Bronchial epithelial cell (primary cell): ENCODE measurements around the gene ENSA. TPM values are rescaled to one million over a fixed set of nuclear protein-coding genes. Genes with fewer than 3 reads are reported as not detected.
"Not testable (repeated sequence)": the region's sequence is repeated elsewhere in the genome, so short reads cannot be mapped to it uniquely, and the experiment has no call there.

Experiments used
- DNase-seq: peaks from one replicate; pipeline ENCODE4 v3.0.0-alpha.2; 2010; ENCODE audit warnings: low read depth
- FAIRE-seq: peaks from 2 replicates; lab custom pipeline; 2011; peaks lifted over from hg19 to GRCh38; lab: Jason Lieb, UNC
- H3K27me3 ChIP-seq: 2 replicates; pipeline ENCODE4 v1.5.1; 2011; ENCODE audit warnings: low read length; ENCODE audit not compliant: control insufficient read depth, insufficient read depth
- H3K36me3 ChIP-seq: 2 replicates; pipeline ENCODE4 v1.5.1; 2011; ENCODE audit warnings: low read length; ENCODE audit not compliant: control insufficient read depth, insufficient read depth
- H3K4me3 ChIP-seq: 2 replicates; pipeline ENCODE4 v1.5.1; 2011; ENCODE audit warnings: mild to moderate bottlenecking, low read depth, low read length, control low read depth
- total RNA-seq: library from RNA; depleted of rRNA; stranded (reverse); fragments of >200 nt; gene quantifications from 2 replicates; pipeline ENCODE4 v1.2.1, GENCODE V29; 2014
- TF ChIP-seq, protein P1 (sequence below): IDR thresholded peaks from 2 replicates; pipeline ENCODE4 v1.5.1; 2011; ENCODE audit warnings: mild to moderate bottlenecking, moderate library complexity, low read length, control low read depth, inconsistent platforms; ENCODE audit not compliant: insufficient read depth, severe bottlenecking

Gene ENSA
- total RNA-seq, 1 donor from 2014 or later, result 123 TPM

DNA sequence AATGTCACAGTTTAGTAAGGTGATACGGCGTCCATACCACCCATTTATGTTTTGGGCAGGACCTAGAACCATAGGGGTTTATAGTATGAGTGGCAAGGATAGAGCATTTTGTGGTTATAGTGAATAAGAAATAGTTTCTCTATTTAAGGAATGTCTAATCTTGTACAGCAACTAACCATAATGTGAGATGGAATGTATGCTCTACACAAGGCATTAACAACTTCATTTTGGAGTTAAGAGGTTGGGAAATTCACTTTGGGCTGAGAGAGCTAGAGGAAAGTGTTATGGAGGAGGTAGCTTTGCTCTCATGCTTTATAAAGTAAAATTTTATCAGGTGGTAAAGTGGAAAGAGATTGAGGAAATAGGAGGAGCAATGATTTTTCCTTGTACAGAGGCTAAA is 47.0 kb downstream of the ENSA start:
- FAIRE-seq (no peak), DNase-seq (no peak)
- no peak overlapping the region for H3K4me3 ChIP-seq
- H3K27me3 ChIP-seq, result no peaks in the 10 kb centered on the region
- TF ChIP-seq, protein P1, sequence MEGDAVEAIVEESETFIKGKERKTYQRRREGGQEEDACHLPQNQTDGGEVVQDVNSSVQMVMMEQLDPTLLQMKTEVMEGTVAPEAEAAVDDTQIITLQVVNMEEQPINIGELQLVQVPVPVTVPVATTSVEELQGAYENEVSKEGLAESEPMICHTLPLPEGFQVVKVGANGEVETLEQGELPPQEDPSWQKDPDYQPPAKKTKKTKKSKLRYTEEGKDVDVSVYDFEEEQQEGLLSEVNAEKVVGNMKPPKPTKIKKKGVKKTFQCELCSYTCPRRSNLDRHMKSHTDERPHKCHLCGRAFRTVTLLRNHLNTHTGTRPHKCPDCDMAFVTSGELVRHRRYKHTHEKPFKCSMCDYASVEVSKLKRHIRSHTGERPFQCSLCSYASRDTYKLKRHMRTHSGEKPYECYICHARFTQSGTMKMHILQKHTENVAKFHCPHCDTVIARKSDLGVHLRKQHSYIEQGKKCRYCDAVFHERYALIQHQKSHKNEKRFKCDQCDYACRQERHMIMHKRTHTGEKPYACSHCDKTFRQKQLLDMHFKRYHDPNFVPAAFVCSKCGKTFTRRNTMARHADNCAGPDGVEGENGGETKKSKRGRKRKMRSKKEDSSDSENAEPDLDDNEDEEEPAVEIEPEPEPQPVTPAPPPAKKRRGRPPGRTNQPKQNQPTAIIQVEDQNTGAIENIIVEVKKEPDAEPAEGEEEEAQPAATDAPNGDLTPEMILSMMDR, result no peak
- peaks cover 9% of the 10 kb centered on the region for H3K36me3 ChIP-seq

DNA sequence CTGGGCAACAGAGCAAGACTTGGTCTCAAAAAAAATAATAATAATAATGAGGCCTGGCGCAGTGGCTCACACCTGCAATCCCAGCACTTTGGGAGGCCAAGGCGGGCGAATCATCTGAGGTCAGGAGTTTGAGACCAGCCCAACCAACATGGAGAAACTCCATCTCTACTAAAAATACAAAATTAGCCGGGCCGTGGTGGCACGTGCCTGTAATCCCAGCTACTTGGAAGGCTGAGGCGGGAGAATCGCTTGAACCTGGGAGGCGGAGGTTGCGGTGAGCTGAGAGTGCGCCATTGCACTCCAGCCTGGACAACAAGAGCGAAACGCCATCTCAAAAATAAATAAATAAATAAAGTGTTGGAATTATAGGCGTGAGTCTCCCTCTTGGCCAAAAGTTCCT is 47.5 kb downstream of the ENSA start:
- DNase-seq, H3K4me3 ChIP-seq, H3K27me3 ChIP-seq, FAIRE-seq: not testable (repeated sequence)
- peaks cover 12% of the 10 kb centered on the region for H3K36me3 ChIP-seq

DNA sequence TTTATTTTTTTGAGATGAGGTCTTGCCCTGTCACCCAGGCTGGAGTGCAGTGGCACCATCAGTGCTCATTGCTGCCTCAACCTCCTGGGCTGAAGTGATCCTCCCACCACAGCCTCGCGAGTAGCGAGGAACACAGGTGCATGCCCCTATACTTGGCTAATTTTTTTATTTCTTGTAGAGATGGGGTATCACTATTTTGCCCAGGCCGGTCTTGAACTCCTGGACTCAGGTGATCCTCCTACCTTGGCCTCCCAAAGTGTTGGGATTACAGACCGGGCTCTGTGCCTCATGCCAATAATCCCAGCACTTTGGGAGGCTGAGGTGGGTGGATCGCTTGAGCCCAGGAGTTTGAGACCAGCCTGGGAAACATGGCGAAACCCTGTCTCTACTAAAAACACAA is 48.0 kb downstream of the ENSA start:
- not testable (repeated sequence) for DNase-seq, FAIRE-seq, H3K4me3 ChIP-seq, H3K27me3 ChIP-seq
- peaks cover 13% of the 10 kb centered on the region for H3K36me3 ChIP-seq

DNA sequence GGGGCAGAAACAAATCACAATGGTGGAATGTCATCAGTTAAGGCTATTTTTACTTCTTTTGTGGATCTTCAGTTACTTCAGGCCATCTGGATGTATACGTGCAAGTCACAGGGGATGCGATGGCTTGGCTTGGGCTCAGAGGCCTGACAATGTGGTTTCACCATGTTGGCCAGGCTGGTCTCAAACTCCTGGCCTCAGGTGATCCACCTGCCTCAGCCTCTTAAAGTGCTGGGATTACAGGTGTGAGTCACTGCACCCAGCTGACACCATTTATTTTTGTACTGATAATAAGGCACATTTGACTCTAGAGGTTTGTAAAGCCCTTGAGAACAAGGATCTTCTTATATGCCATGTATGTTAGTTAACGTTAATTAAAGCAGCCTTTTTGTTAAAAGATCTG is 48.4 kb downstream of the ENSA start:
- H3K27me3 ChIP-seq, DNase-seq, H3K4me3 ChIP-seq, FAIRE-seq: not testable (repeated sequence)
- peaks cover 13% of the 10 kb centered on the region for H3K36me3 ChIP-seq

DNA sequence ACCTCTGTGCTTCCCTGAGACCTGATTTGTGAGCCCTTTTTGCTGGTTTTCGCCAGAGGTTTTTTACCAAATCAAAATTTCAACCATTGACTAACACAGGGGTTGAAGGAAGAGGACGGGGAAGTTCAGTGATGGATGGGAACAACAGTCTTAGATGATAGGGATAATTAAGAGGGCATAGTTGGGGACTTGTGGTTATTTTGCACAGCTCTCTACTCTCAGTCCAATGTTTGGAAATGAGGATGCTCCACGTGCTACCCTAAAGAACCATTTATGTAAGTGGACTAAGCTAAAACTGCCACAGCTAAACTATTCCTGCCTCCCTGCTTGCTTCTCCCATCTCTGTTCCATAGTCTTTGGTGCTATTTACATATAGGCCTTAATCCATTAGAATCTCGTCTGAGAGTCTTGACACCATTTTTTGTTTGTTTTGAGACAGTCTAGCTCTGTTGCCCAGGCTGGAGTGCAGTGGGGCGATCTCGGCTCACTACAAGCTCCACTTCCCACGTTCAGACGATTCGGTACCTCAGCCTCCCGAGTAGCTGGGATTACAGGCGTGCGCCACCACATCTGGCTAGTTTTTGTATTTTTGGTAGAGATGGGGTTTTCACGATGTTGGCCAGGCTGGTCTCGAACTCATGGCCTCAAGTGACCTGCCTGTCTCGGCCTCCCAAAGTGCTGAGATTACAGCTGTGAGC is 49.3 kb downstream of the ENSA start:
- FAIRE-seq (no peak), DNase-seq (no peak)
- Histone ChIP-seq H3K27me3 (no peaks in the 10 kb centered on the region), H3K36me3 (peaks cover 17% of the 10 kb centered on the region), H3K4me3 (peak overlapping the region; percentile 41)
- TF ChIP-seq, protein P1, result no peak

DNA sequence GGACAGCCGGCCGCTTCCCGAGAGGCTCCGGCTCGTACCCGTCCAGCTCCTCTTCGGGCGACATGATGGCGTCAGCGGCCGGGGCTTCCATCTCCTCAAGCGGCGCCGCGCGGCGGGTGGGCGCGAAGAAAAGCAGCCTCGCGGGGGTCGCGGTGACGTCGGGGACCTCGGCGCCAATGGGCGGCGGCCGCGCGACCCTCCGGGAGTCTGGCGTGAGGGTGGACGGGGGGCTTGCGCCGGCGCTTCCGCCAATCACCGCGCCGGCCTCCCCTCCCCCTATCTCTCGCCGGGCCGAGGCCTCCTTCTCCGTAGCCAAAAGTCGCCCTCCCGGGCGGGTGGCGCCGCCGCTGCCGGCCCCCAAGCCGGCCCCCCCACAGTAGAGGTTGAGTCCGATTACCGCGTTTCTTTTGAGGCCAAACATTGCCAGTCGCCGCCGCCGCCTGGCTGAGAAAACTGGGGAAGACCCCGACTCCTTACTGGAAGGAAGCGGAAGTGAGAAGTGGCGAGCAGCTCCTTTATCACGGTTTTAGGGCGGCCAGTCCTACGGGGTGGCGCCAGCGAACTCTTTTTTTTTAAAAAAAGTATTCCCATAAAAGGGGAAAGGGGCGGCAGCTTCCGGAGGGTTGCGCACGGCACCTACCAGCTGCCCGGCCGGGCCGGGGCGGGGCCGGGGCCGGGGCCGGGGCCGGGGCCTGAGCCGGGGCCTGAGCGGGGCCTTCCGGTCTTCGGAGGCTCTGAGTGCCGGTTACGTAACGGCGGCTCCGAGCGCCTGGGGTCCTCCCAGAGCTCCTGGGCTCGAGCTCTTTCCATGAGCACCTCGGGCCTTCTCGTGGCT is 50.1 kb downstream of the ENSA start, which contains the start of gene MCL1:
TSS of gene MCL1 (minus strand) at position 501 of the 835 bp plus-strand sequence. CDS start at position 421, 80 bp downstream.
- Histone ChIP-seq H3K27me3 (no peaks in the 10 kb centered on the region), H3K36me3 (peaks cover 20% of the 10 kb centered on the region), H3K4me3 (peak within 1 kb of the TSS; percentile 99)
- TF ChIP-seq, protein P1, result no peak
- FAIRE-seq, result no peak
- DNase-seq, result peak; percentile 84
